ENCODE data around the gene MRPS6. TPM values are rescaled to one million over a fixed set of nuclear protein-coding genes. Genes with fewer than 3 reads are reported as not detected.

The MRPS6 gene
- total RNA-seq, 1 experiment from 2014 or later: 56.8 TPM

GRCh38 chr21:34191876-34192275 is 118.5 kb downstream of the MRPS6 start:
- H3K4me3 ChIP-seq (ENCODE audit: low read length): no peak overlapping the region
- no peak overlapping the region for H3K4me2 ChIP-seq (ENCODE audit: low read depth, low read length, poor library complexity, severe bottlenecking)
- no peak overlapping the region for H3K27ac ChIP-seq (ENCODE audit: low read length)
- H3K79me2 ChIP-seq (ENCODE audit: low read length): no peaks in the 10 kb centered on the region
- no peak overlapping the region for H2AFZ ChIP-seq (ENCODE audit: low read length)
- no peak overlapping the region for H3K9ac ChIP-seq (ENCODE audit: low read length)
- H3K9me2 ChIP-seq (replicated peaks; ENCODE audit: insufficient read depth, low read length): no peaks in the 10 kb centered on the region
- peaks cover 9% of the 10 kb centered on the region for H3K4me1 ChIP-seq (ENCODE audit: low read length)
- H3K9me3 ChIP-seq (ENCODE audit: low read length): no peaks in the 10 kb centered on the region
- DNase-seq: no peak
- no peaks in the 10 kb centered on the region; the same call in 1 of the 2 replicates for H3K36me3 ChIP-seq (ENCODE audit: insufficient read depth, low read length)
- no peaks in the 10 kb centered on the region for H3K27me3 ChIP-seq (ENCODE audit: low read length)
- no peaks in the 10 kb centered on the region for H4K20me1 ChIP-seq (ENCODE audit: insufficient read depth, low read depth, low read length)

Other genes starting within 250 kb of the MRPS6 start
- 310 and 335 TPM in 2 replicates for gene ATP5PO, start 157.8 kb upstream of the MRPS6 start, total RNA-seq (2014; rRNA removed; shearing (Covaris generic); ENCODE audit: low replicate concordance)
- gene SLC5A3, start within 50 bp of the MRPS6 start, total RNA-seq (2014; rRNA removed; shearing (Covaris generic); ENCODE audit: low replicate concordance): 23.7 and 55.0 TPM in 2 replicates

Data from Karpas-422 (cell line).